ENCODE results near the gene CLASP2.

GRCh38 chr3:33525232-33525631, 192.8 kb downstream of the CLASP2 start:
- TF ChIP-seq, protein P1, sequence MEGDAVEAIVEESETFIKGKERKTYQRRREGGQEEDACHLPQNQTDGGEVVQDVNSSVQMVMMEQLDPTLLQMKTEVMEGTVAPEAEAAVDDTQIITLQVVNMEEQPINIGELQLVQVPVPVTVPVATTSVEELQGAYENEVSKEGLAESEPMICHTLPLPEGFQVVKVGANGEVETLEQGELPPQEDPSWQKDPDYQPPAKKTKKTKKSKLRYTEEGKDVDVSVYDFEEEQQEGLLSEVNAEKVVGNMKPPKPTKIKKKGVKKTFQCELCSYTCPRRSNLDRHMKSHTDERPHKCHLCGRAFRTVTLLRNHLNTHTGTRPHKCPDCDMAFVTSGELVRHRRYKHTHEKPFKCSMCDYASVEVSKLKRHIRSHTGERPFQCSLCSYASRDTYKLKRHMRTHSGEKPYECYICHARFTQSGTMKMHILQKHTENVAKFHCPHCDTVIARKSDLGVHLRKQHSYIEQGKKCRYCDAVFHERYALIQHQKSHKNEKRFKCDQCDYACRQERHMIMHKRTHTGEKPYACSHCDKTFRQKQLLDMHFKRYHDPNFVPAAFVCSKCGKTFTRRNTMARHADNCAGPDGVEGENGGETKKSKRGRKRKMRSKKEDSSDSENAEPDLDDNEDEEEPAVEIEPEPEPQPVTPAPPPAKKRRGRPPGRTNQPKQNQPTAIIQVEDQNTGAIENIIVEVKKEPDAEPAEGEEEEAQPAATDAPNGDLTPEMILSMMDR (IDR thresholded peaks at IDR 0.05; ENCODE audit: insufficient read depth, low read length, poor library complexity, severe bottlenecking) = no peak
- no peak for TF ChIP-seq EZH2phosphoT487 (conservative IDR thresholded peaks at IDR 0.05; ENCODE audit: low read length)

All from SU-DHL-6 (cell line).